Measurements from ENCODE around the gene DNAJB9. TPM values are rescaled to one million over a fixed set of nuclear protein-coding genes. Genes with fewer than 3 reads are reported as not detected.

DNAJB9 gene
- total RNA-seq, 1 donor from 2014 or later = 47.9 TPM

DNA sequence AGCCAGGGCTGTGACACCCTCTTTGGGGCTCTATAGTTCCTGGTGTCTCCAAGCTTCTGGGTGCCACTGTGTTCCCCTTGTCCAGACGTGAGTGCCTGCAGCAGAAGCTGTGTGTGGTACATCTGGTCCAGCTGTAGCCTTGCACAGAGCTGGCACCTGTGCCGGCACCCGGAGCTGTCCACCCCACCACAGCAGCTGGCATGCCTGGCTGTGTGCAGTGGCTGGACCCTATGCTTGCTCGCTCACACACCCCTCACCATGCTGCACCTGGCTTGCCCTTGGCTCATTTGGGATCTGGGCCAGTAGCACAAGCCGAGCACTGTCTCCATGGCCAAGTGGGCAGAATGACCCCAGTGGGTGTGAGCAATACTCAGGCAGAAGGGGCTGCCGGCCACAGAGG, 10.6 kb downstream of the DNAJB9 start:
- Histone ChIP-seq H3K4me3 (no peak overlapping the region), H3K36me3 (peaks cover 24% of the 10 kb centered on the region), H3K27ac (replicated peaks) (no peak overlapping the region), H3K4me1 (peaks cover 6% of the 10 kb centered on the region), H3K9me3 (replicated peaks) (peaks cover 13% of the 10 kb centered on the region), H3K27me3 (ENCODE audit: low read depth) (no peaks in the 10 kb centered on the region)
- TF ChIP-seq, protein P1, sequence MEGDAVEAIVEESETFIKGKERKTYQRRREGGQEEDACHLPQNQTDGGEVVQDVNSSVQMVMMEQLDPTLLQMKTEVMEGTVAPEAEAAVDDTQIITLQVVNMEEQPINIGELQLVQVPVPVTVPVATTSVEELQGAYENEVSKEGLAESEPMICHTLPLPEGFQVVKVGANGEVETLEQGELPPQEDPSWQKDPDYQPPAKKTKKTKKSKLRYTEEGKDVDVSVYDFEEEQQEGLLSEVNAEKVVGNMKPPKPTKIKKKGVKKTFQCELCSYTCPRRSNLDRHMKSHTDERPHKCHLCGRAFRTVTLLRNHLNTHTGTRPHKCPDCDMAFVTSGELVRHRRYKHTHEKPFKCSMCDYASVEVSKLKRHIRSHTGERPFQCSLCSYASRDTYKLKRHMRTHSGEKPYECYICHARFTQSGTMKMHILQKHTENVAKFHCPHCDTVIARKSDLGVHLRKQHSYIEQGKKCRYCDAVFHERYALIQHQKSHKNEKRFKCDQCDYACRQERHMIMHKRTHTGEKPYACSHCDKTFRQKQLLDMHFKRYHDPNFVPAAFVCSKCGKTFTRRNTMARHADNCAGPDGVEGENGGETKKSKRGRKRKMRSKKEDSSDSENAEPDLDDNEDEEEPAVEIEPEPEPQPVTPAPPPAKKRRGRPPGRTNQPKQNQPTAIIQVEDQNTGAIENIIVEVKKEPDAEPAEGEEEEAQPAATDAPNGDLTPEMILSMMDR (IDR thresholded peaks at IDR 0.05; ENCODE audit: borderline replicate concordance) = no peak
- intact Hi-C loops (cut with micrococcal nuclease) = no loop called here
- no peak for DNase-seq

DNA sequence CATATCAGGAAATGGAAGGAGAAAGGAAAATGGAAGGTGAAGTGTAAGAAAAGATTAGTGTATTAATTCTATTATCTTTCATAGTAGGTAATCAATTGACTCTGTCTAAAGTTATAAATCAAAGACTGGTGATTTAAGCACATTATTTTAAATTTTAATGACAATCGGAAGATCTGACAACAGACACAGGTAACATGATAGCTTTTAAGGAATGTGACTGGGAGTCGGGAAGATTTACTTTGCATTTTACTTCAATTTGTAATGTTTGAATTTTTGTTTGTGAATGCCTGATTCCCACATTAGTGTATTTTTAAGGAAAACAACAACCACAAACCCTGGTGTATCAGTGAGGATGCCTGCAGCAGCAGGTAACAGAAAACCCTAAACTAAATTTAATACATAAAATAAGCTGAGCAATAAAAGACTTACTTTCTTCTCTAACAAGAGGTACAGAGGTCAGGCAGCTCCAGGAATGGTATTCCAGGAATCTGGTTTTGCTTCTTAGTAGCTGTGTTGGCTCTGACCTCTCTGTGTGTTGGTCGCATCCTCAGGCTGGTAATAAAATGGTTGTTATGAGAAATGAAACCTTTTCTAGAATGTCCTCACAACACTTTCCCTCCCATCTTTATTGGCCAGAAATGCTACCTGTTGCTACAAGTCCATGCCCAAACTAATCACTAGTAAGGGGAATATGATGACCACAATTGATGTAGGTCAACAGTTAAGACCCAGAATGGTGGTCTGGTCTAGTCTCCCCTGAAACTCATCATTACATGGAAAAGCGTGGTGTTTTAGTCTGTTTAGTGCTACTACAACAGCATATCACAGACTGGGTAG, 12.2 kb downstream of the DNAJB9 start:
- Histone ChIP-seq H3K4me1 (peaks cover 6% of the 10 kb centered on the region), H3K27me3 (ENCODE audit: low read depth) (no peaks in the 10 kb centered on the region), H3K4me3 (no peak overlapping the region), H3K27ac (replicated peaks) (no peak overlapping the region), H3K9me3 (replicated peaks) (peaks cover 13% of the 10 kb centered on the region), H3K36me3 (peaks cover 19% of the 10 kb centered on the region)
- no peak for DNase-seq
- intact Hi-C loops (cut with micrococcal nuclease) = no loop called here
- TF ChIP-seq, protein P1 (IDR thresholded peaks at IDR 0.05; ENCODE audit: borderline replicate concordance) = no peak

DNA sequence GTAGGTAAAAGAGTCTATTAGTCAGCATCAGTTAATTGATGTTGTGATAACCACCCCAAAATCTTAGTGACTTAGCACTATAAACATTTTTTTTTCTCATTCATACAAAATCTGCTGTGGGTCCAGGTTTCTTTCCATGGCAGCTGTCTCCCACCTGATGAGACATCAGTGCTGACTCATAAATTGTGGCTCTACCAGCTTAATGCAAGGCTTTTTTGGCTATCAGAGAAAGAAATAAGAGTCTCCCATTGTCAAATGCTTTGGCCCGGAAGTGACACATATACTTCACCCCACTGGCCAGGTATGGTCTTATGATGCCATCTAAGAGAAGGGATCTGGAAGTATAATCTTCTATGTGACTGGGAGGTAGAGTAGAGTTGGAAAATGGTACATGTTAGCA, 14.5 kb downstream of the DNAJB9 start:
- intact Hi-C loops (cut with micrococcal nuclease) = no loop called here
- TF ChIP-seq, protein P1 (IDR thresholded peaks at IDR 0.05; ENCODE audit: borderline replicate concordance) = no peak
- Histone ChIP-seq H3K9me3 (replicated peaks) (peaks cover 12% of the 10 kb centered on the region), H3K27ac (replicated peaks) (no peak overlapping the region), H3K27me3 (ENCODE audit: low read depth) (no peaks in the 10 kb centered on the region), H3K4me1 (peaks cover 6% of the 10 kb centered on the region), H3K36me3 (peaks cover 13% of the 10 kb centered on the region), H3K4me3 (no peak overlapping the region)
- DNase-seq = no peak

DNA sequence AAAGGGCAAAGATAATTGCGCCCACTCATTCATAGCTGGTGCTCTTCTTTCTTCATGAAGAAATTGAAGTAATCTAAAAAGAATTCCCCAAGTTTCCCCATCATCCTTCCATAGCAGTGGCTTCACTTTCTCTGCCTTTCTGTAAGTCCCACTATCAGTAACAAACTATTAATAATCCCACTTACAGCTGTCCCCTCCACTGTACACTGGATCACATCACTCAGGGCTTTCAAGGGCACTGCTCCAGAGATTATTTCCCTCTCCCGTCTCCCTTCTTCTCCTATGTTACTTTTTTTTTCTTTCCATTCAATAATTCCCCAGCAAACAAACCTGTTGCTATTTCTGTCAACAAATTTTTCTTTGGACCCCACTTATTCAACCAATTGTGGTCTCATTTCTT, 16.2 kb downstream of the DNAJB9 start:
- H3K4me1 ChIP-seq = peaks cover 6% of the 10 kb centered on the region
- no peaks in the 10 kb centered on the region for H3K27me3 ChIP-seq (ENCODE audit: low read depth)
- DNase-seq = no peak
- no peaks in the 10 kb centered on the region for H3K9me3 ChIP-seq (replicated peaks)
- intact Hi-C loops (cut with micrococcal nuclease) = no loop called here
- H3K36me3 ChIP-seq = no peaks in the 10 kb centered on the region
- TF ChIP-seq, protein P1 (IDR thresholded peaks at IDR 0.05; ENCODE audit: borderline replicate concordance) = no peak
- no peak overlapping the region for H3K27ac ChIP-seq (replicated peaks)
- H3K4me3 ChIP-seq = peak overlapping the region; percentile 4

DNA sequence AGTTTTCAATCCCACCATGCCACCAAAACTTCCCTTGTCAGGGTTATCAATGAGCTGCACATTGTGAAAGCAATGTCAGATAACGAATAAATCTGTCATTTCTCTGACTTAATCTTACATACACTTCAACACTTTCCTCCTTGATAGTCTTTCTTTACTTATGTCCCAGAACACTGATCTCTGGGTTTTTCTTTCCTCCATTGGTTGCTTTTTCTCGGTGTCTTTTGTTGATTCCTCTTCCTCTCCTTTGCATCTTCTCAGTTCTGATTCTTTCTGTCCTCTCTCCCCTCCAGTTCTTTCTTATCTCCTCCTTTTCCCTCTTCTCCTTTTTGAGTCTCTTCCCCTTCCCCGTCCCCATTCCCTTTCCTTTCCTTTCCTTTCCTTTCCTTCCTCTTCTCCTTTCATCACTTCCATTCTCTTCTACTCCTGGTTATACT, 16.6 kb downstream of the DNAJB9 start:
- H3K36me3 ChIP-seq = no peaks in the 10 kb centered on the region
- no peaks in the 10 kb centered on the region for H3K9me3 ChIP-seq (replicated peaks)
- intact Hi-C loops (cut with micrococcal nuclease) = no loop called here
- no peak for DNase-seq
- no peaks in the 10 kb centered on the region for H3K27me3 ChIP-seq (ENCODE audit: low read depth)
- H3K4me1 ChIP-seq = peaks cover 6% of the 10 kb centered on the region
- H3K4me3 ChIP-seq = peak overlapping the region; percentile 4
- no peak overlapping the region for H3K27ac ChIP-seq (replicated peaks)
- TF ChIP-seq, protein P1 (IDR thresholded peaks at IDR 0.05; ENCODE audit: borderline replicate concordance) = no peak
